HEK293T (cell line): ENCODE results near the gene MYH10.

Experiments used
- CTCF ChIA-PET: fragments of 350-600 bp; formaldehyde crosslinking; extraction: SDS; loops from one replicate; lab custom pipeline; 2021; ENCODE audit warnings: antibody characterized with exemption, inconsistent platforms; lab: Yijun Ruan, JAX
- POLR2A ChIA-PET: fragments of 350-600 bp; formaldehyde crosslinking; extraction: SDS; loops from one replicate; lab custom pipeline; 2020; ENCODE audit warnings: antibody characterized with exemption, inconsistent platforms; lab: Yijun Ruan, JAX
- DNase-seq: peaks from one replicate; pipeline ENCODE4 v3.0.0; 2012; ENCODE audit warnings: mixed read lengths; ENCODE audit errors: extremely low spot score
- ARNT ChIP-seq: fragments of 450-650 bp; IDR thresholded peaks from 2 replicates; pipeline ENCODE4 v1.6.1; 2017; ENCODE audit warnings: mild to moderate bottlenecking
- BHLHE40 ChIP-seq: fragments of 450-650 bp; IDR thresholded peaks from 2 replicates; pipeline ENCODE4 v1.6.1; 2016; ENCODE audit warnings: mild to moderate bottlenecking, moderate library complexity, borderline replicate concordance
- CTBP1 ChIP-seq: fragments of 450-650 bp; IDR thresholded peaks from 2 replicates; pipeline ENCODE4 v1.6.1; 2016; ENCODE audit warnings: borderline replicate concordance
- ELF4 ChIP-seq: fragments of 450-650 bp; IDR thresholded peaks from 2 replicates; pipeline ENCODE4 v1.6.1; 2017; ENCODE audit warnings: antibody characterized with exemption
- FOXA1 ChIP-seq: fragments of 450-650 bp; IDR thresholded peaks from 2 replicates; pipeline ENCODE4 v1.6.1; 2016; ENCODE audit warnings: mild to moderate bottlenecking
- FOXK2 ChIP-seq: fragments of 450-650 bp; IDR thresholded peaks from 2 replicates; pipeline ENCODE4 v1.6.1; 2016; ENCODE audit warnings: mild to moderate bottlenecking
- FOXM1 ChIP-seq: fragments of 450-650 bp; IDR thresholded peaks from 2 replicates; pipeline ENCODE4 v1.6.1; 2017; ENCODE audit warnings: mild to moderate bottlenecking, borderline replicate concordance
- HDGF ChIP-seq: fragments of 450-650 bp; IDR thresholded peaks from 2 replicates; pipeline ENCODE4 v1.6.1; 2017; ENCODE audit warnings: antibody characterized with exemption, borderline replicate concordance
- L3MBTL2 ChIP-seq: fragments of 450-650 bp; conservative IDR thresholded peaks from 2 replicates; pipeline ENCODE4 v1.6.1; 2016; ENCODE audit warnings: mild to moderate bottlenecking
- LEF1 ChIP-seq: fragments of 450-650 bp; IDR thresholded peaks from 2 replicates; pipeline ENCODE4 v1.6.1; 2017; ENCODE audit warnings: mild to moderate bottlenecking, borderline replicate concordance
- NFRKB ChIP-seq: fragments of 450-650 bp; IDR thresholded peaks from 2 replicates; pipeline ENCODE4 v1.6.1; 2016; ENCODE audit warnings: mild to moderate bottlenecking, moderate library complexity
- SP1 ChIP-seq: fragments of 450-650 bp; IDR thresholded peaks from 2 replicates; pipeline ENCODE4 v1.6.1; 2017
- SUZ12 ChIP-seq: fragments of 450-650 bp; IDR thresholded peaks from 2 replicates; pipeline ENCODE4 v1.6.1; 2016; ENCODE audit warnings: mild to moderate bottlenecking
- TARDBP ChIP-seq: fragments of 450-650 bp; IDR thresholded peaks from 2 replicates; pipeline ENCODE4 v1.6.1; 2016
- ZNF384 ChIP-seq: fragments of 450-650 bp; IDR thresholded peaks from 2 replicates; pipeline ENCODE4 v1.6.1; 2016
- TF ChIP-seq, protein P1 (sequence below): fragments of 450-650 bp; IDR thresholded peaks from 2 replicates; pipeline ENCODE4 v1.6.1; 2016

The MYH10 gene

DNA sequence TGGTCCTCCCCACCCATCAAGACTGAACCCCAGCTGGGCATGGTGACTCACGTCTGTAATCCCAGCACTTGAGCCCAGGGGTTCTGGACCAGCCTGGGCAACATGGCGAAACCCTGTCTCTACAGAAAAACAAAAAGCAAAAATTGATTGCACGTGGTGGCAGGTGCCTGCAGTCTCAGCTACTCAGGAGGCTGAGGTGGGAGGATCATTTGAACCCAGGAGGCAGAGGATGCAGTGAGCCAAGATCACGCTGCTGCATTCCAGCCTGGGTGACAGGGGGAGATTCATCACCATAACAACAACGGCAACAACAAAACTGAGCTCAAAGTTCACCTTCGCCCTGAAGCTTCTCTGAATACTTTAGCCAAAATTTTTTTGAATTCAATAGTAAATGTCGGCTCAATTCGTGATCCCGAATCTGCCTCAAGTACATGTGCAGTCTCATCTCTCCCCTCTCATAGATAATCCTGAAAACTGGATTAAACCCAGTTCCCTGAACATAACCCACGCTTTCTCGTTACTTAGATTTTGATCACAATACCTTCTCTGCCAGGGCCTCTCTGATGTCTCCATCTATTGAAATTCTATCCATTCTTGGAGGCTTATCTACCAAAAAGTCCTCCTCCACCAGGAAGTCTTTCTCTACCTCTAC is 13.5 kb upstream of the MYH10 start:
- CTCF ChIA-PET = no interaction called here
- TF ChIP-seq BHLHE40 (no peak), FOXK2 (no peak), HDGF (no peak), ARNT (no peak), CTBP1 (no peak), FOXM1 (no peak), L3MBTL2 (no peak), ELF4 (no peak), LEF1 (no peak), NFRKB (no peak), FOXA1 (no peak), ZNF384 (no peak), SUZ12 (no peak)
- TF ChIP-seq, protein P1, sequence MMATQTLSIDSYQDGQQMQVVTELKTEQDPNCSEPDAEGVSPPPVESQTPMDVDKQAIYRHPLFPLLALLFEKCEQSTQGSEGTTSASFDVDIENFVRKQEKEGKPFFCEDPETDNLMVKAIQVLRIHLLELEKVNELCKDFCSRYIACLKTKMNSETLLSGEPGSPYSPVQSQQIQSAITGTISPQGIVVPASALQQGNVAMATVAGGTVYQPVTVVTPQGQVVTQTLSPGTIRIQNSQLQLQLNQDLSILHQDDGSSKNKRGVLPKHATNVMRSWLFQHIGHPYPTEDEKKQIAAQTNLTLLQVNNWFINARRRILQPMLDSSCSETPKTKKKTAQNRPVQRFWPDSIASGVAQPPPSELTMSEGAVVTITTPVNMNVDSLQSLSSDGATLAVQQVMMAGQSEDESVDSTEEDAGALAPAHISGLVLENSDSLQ = no peak

DNA sequence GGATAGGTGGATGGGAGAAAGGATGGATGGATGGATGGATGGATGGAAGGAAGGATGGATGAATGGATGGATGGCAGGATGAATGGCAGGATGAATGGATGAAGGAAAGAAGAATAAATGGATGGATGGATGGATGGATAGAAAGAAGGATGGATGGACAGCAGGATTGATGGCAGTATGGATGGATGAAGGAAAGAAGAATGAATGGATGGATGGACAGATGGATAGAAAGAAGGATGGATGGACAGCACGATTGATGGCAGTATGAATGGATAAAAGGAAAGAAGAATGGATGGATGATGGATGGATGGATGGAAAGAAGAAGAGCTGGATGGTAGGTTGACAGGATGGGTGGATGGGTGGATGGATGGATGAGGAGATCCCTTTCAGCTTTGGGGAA is 9.2 kb upstream of the MYH10 start:
- no peak for DNase-seq
- ChIA-PET CTCF (no interaction called here), POLR2A (interaction anchor here (1.8 kb wide), 1 partner anchor 9 kb away, joined by 5 read pairs; the partner anchor contains the start of gene MYH10)
- TF ChIP-seq NFRKB (no peak), FOXA1 (no peak), L3MBTL2 (no peak), FOXK2 (no peak), TARDBP (no peak), HDGF (no peak), FOXM1 (no peak), SP1 (no peak)

More for the DNA sequence above, 13.5 kb upstream of the MYH10 start:
- POLR2A ChIA-PET = no interaction called here
- no peak for DNase-seq

DNA sequence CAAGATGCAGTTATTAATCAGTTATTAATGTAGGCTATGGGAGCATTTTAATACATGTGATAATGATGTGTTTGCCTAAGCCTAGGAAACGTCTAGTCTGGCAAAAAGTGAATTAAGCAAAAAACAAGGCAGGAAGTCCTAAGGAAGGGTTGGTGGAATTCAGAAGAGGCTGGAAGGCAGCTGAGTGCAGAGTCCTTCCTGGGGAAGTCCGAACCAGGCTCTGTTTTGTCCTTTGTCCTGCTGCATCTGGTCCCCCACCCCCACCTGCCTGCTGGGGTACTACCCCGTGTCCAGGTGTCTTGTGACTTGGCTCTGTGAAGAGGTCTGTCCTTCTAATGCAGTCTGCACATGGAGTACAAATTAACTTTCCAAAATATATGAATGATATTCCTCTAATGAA is 1.5 kb upstream of the MYH10 start:
- no peak for DNase-seq
- CTCF ChIA-PET = no interaction called here

DNA sequence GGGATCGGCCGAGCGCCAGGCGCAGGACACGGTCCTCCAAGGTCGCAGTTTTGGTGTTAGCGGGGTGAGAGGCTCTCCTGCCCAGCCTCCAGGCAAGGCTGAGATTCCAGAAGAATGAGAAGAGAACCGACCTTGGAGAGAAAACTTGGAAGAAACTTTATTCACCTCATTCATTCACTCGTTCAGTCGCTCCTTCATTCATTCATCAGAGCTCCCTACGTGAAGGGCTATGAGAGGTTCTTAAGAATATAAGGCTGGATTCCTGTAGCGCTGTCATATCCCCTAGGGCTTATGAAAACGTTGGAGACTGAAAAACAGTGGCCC is 991 bp upstream of the MYH10 start:
- POLR2A ChIA-PET = interaction anchor here (1.0 to 1.2 kb wide), 4 partner anchors 10 to 248 kb away, joined by 3 read pairs; no protein-coding TSS in a partner anchor
- TF ChIP-seq BHLHE40 (no peak), HDGF (no peak), ARNT (no peak), ELF4 (no peak), FOXK2 (no peak), FOXA1 (no peak), NFRKB (no peak), SUZ12 (no peak), TARDBP (no peak), L3MBTL2 (no peak), ZNF384 (no peak)
- TF ChIP-seq, protein P1 = no peak
- no peak for DNase-seq
- CTCF ChIA-PET = no interaction called here

More for the DNA sequence above, 1.5 kb upstream of the MYH10 start:
- no peak for TF ChIP-seq HDGF
- no peak for TF ChIP-seq FOXM1
- no peak for TF ChIP-seq FOXK2
- no peak for TF ChIP-seq SP1
- TF ChIP-seq, protein P1 = no peak
- no peak for TF ChIP-seq SUZ12
- TF ChIP-seq ELF4 = no peak
- no peak for TF ChIP-seq LEF1
- TF ChIP-seq BHLHE40 = no peak
- TF ChIP-seq L3MBTL2 = no peak
- TF ChIP-seq FOXA1 = no peak
- TF ChIP-seq ARNT = no peak
- POLR2A ChIA-PET = interaction anchor here (1.0 to 1.1 kb wide), 2 partner anchors 10 to 76 kb away, joined by 3 read pairs; no protein-coding TSS in a partner anchor

DNA sequence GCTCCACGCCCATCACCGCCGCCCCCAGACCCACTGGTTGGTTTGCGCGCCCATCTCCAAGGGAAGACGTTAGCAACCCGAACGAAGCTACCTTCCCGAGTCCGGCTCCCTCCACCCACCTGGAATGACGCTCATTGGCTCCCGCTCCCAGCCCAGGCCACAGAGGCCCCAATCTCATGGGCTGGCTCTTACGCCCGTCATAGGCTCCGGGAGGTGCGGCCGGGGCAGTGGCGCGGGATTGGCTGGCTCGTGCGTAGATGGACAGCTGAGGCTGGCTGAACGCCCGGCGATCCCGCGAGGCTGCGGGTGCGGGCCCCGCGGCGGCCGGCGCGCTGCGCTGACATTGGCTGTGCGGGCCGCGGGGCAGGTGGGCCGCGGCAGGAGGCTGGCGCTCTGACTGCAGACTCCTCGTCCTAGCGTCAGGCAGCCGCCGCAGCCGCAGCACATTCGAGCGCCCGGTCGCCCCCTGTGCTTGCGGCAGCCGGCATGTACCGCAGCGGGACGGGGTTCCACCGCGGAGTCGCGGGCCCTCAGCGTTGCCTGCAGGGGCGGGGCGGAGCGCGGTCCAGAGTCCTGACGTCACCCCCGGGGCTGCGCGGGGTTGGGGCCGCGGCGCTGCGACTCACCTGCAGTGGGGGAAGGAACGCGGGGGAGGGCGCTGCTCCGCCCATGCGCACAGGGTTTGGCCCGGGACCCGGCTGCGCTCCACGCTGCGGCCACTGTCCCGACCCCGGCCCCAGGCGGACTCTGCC is 453 bp upstream of the MYH10 start:
- POLR2A ChIA-PET = interaction anchor here (0.8 to 1.4 kb wide), 13 partner anchors 8 to 249 kb away, joined by 3 to 6 read pairs (median 3); no protein-coding TSS in a partner anchor
- DNase-seq = peak; percentile 98
- CTCF ChIA-PET = no interaction called here
- TF ChIP-seq, protein P1 = peak; percentile 100
- TF ChIP-seq CTBP1 (peak; percentile 61; the same call in 1 of the 2 replicates), LEF1 (peak; percentile 51; the same call in 1 of the 2 replicates), TARDBP (no peak)
